Liver (tissue), 9 donors: Measurements from ENCODE around the gene CD80. TPM values are rescaled to one million over a fixed set of nuclear protein-coding genes. Genes with fewer than 3 reads are reported as not detected.
A peak's percentile ranks its signal among the peaks of the same experiment; 100 is the strongest.

Source experiments
- DNase-seq: peaks from one replicate; pipeline ENCODE4 v3.0.0-alpha.2; 2017; ENCODE audit warnings: low spot score
- H3K27ac ChIP-seq, 2 donors: one replicate each; pipeline ENCODE4 v1.7.0; 2013; ENCODE audit warnings: inconsistent platforms in 2 of 2, low read length in 2 of 2, control low read depth in 1 of 2, low read depth in 1 of 2, mild to moderate bottlenecking in 1 of 2
- H3K27me3 ChIP-seq, 4 donors: one replicate each; pipeline versions ENCODE4 v1.6.1 to v1.7.0; 2013; ENCODE audit warnings: low read length in 3 of 4, inconsistent platforms in 1 of 4, mild to moderate bottlenecking in 1 of 4, moderate library complexity in 1 of 4; ENCODE audit not compliant: control insufficient read depth in 4 of 4, insufficient read depth in 4 of 4
- H3K36me3 ChIP-seq, 4 donors: one replicate each; pipeline versions ENCODE4 v1.6.1 to v1.7.0; 2013; ENCODE audit warnings: low read length in 3 of 4, mild to moderate bottlenecking in 3 of 4, low read depth in 1 of 4, moderate library complexity in 1 of 4; ENCODE audit not compliant: control insufficient read depth in 4 of 4, insufficient read depth in 3 of 4
- H3K4me1 ChIP-seq, 4 donors: one replicate each; pipeline versions ENCODE4 v1.6.1 to v1.7.0; 2013; ENCODE audit warnings: low read length in 3 of 4, mild to moderate bottlenecking in 3 of 4, moderate library complexity in 1 of 4; ENCODE audit not compliant: control insufficient read depth in 4 of 4, insufficient read depth in 4 of 4
- H3K4me3 ChIP-seq, 3 donors: one replicate each; pipeline versions ENCODE4 v1.6.1 to v1.7.0; 2013; ENCODE audit warnings: low read length in 3 of 3, control low read depth in 1 of 3, low read depth in 1 of 3, mild to moderate bottlenecking in 1 of 3
- H3K9ac ChIP-seq, 2 donors: one replicate each; pipeline ENCODE4 v1.7.0; 2013; ENCODE audit warnings: low read length in 2 of 2, mild to moderate bottlenecking in 2 of 2, moderate library complexity in 2 of 2, control low read depth in 1 of 2, low read depth in 1 of 2
- H3K9me3 ChIP-seq, 4 donors: one replicate each; pipeline versions ENCODE4 v1.6.1 to v1.7.0; 2013; ENCODE audit warnings: low read length in 3 of 4; ENCODE audit not compliant: control insufficient read depth in 4 of 4
- CTCF ChIP-seq: fragments of 150-350 bp; IDR thresholded peaks from 2 replicates; pipeline ENCODE4 v1.5.1; 2017; ENCODE audit warnings: improper control_type of control experiment, low read depth, low read length; ENCODE audit not compliant: missing input control
- FOXA1 ChIP-seq: IDR thresholded peaks from 2 replicates; pipeline ENCODE4 v1.6.1; 2016; ENCODE audit warnings: antibody characterized with exemption
- FOXA2 ChIP-seq: IDR thresholded peaks from 2 replicates; pipeline ENCODE4 v1.6.1; 2016; ENCODE audit warnings: antibody characterized with exemption
- GABPA ChIP-seq, 2 donors: IDR thresholded peaks in 1 of 2; conservative IDR thresholded peaks in 1 of 2; 2 replicates each; pipeline ENCODE4 v1.6.1; 2016; ENCODE audit warnings: antibody characterized with exemption in 2 of 2, mild to moderate bottlenecking in 1 of 2, moderate library complexity in 1 of 2
- HNF4A ChIP-seq, 2 donors: conservative IDR thresholded peaks; 2 replicates each; pipeline ENCODE4 v1.6.1; 2016; ENCODE audit warnings: antibody characterized with exemption in 2 of 2, mild to moderate bottlenecking in 2 of 2
- HNF4G ChIP-seq: IDR thresholded peaks from 2 replicates; pipeline ENCODE4 v1.6.1; 2016; ENCODE audit warnings: antibody characterized with exemption
- MAX ChIP-seq: IDR thresholded peaks from 2 replicates; pipeline ENCODE4 v1.6.1; 2016; ENCODE audit warnings: antibody characterized with exemption
- NR2F2 ChIP-seq: IDR thresholded peaks from 2 replicates; pipeline ENCODE4 v1.6.1; 2016; ENCODE audit warnings: antibody characterized with exemption
- RAD21 ChIP-seq, 2 donors: IDR thresholded peaks; 2 replicates each; pipeline ENCODE4 v1.6.1; 2016; ENCODE audit warnings: antibody characterized with exemption in 2 of 2, mild to moderate bottlenecking in 2 of 2
- REST ChIP-seq: IDR thresholded peaks from 2 replicates; pipeline ENCODE4 v1.6.1; 2016; ENCODE audit warnings: antibody characterized with exemption, mild to moderate bottlenecking
- RXRA ChIP-seq, 2 donors: IDR thresholded peaks; 2 replicates each; pipeline ENCODE4 v1.6.1; 2017 to 2018; ENCODE audit warnings: antibody characterized with exemption in 2 of 2, mild to moderate bottlenecking in 1 of 2
- SP1 ChIP-seq: IDR thresholded peaks from 2 replicates; pipeline ENCODE4 v1.6.1; 2018; ENCODE audit warnings: antibody characterized with exemption, mild to moderate bottlenecking
- YY1 ChIP-seq: IDR thresholded peaks from 2 replicates; pipeline ENCODE4 v1.6.1; 2016; ENCODE audit warnings: antibody characterized with exemption, mild to moderate bottlenecking
- ZBTB33 ChIP-seq: IDR thresholded peaks from 2 replicates; pipeline ENCODE4 v1.6.1; 2016; ENCODE audit warnings: antibody characterized with exemption
- WGBS: extraction: QIAGEN DNeasy Blood & Tissue Kit; methylation state at CpG from one replicate; pipeline ENCODE4 v1.1.7; 2013; 5-methylcytosine and 5-hydroxymethylcytosine counted together
- polyA plus RNA-seq, 2 donors: library from polyadenylated mRNA; stranded (reverse) in 1 of 2; unstranded in 1 of 2; fragments of 200-250 nt in 1 of 2; fragments of >200 nt in 1 of 2; fragmentation: Nextera tagmentation in 1 of 2; extraction: Ambion mirVana in 1 of 2; gene quantifications; one replicate each; pipeline versions ENCODE4 v1.2.1 to v1.2.3, GENCODE V29; 2013 to 2015
- total RNA-seq, 2 donors: library from RNA; depleted of rRNA; stranded (reverse); fragments of >200 nt; gene quantifications; one replicate each; pipeline ENCODE4 v1.2.3, GENCODE V29; 2014
- donor health status: healthy.
- donor health status: healthy.
- donor health status: healthy.
- donor health status: healthy.
- donor health status: healthy.

CD80 gene
- total and polyA plus RNA-seq, 4 donors, result 0.21 to 1.5 (median 0.61) TPM

GRCh38 chr3:119527714-119528113 lies 31.7 kb downstream of the CD80 start:
- TF ChIP-seq CTCF, result no peak
- TF ChIP-seq RXRA (IDR thresholded peaks at IDR 0.05), result no peak
- no peak for TF ChIP-seq MAX
- no peak for TF ChIP-seq FOXA2
- no peak for TF ChIP-seq REST
- no peaks in the 10 kb centered on the region for H3K27me3 ChIP-seq
- 97% methylated on average over 5 of the region's 5 CpGs for WGBS
- H3K9me3 ChIP-seq, result no peaks in the 10 kb centered on the region
- H3K27ac ChIP-seq, result no peak overlapping the region
- H3K4me3 ChIP-seq, result no peak overlapping the region
- DNase-seq, result no peak
- H3K4me1 ChIP-seq, result no peaks in the 10 kb centered on the region
- H3K9ac ChIP-seq, result no peak overlapping the region
- H3K36me3 ChIP-seq, result peaks cover 0 to 13% (median 11%) of the 10 kb centered on the region in 4 donors

GRCh38 chr3:119524931-119525662 lies 34.3 kb downstream of the CD80 start:
- peaks cover 0 to 31% (median 28%) of the 10 kb centered on the region in 4 donors for H3K36me3 ChIP-seq
- DNase-seq, result no peak
- H3K4me1 ChIP-seq, result no peaks in the 10 kb centered on the region
- no peak overlapping the region for H3K9ac ChIP-seq
- H3K27ac ChIP-seq, result no peak overlapping the region
- no peak for TF ChIP-seq SP1
- no peak for TF ChIP-seq MAX
- no peak for TF ChIP-seq ZBTB33
- TF ChIP-seq FOXA1, result no peak
- peak; percentile 28 for TF ChIP-seq CTCF
- TF ChIP-seq RXRA (IDR thresholded peaks at IDR 0.05), result no peak
- TF ChIP-seq HNF4A (conservative IDR thresholded peaks at IDR 0.05), result no peak
- TF ChIP-seq NR2F2, result no peak
- no peak for TF ChIP-seq GABPA (IDR thresholded peaks at IDR 0.05 in 1 of 2, conservative IDR thresholded peaks at IDR 0.05 in 1 of 2)
- peak; percentile 68 to 76 for TF ChIP-seq RAD21 (IDR thresholded peaks at IDR 0.05)
- TF ChIP-seq HNF4G, result no peak
- TF ChIP-seq YY1, result no peak
- no peak overlapping the region for H3K4me3 ChIP-seq
- no peaks in the 10 kb centered on the region for H3K27me3 ChIP-seq
- 86% methylated on average over 4 of the region's 4 CpGs for WGBS
- no peaks in the 10 kb centered on the region for H3K9me3 ChIP-seq
